IMR-90 (cell line): ENCODE measurements around the gene KRT8. TPM values are rescaled to one million over a fixed set of nuclear protein-coding genes. Genes with fewer than 3 reads are reported as not detected.

ENCODE experiments used
- ATAC-seq: fragments of 200-7000 bp; cut with Tn5 transposase; 2 replicates; pipeline ENCODE4 v1.9.1; 2020; ENCODE audit warnings: low read depth, mild to moderate bottlenecking, moderate library complexity
- BruUV-seq: library from RNA; stranded (reverse); fragments of 400-500 nt; replicated peaks from 2 replicates; lab custom pipeline; 2021; lab: Mats Ljungman, UMichigan
- CTCF ChIA-PET: fragments of 300-600 bp; formaldehyde crosslinking; extraction: SDS; loops from one replicate; lab custom pipeline; 2021; ENCODE audit warnings: antibody characterized with exemption; lab: Yijun Ruan, JAX
- POLR2A ChIA-PET: fragments of 300-600 bp; sonication (Branson Sonifier 250); formaldehyde crosslinking; loops from one replicate; lab custom pipeline; 2022; ENCODE audit warnings: antibody characterized with exemption; ENCODE audit not compliant: unreplicated experiment; lab: Charles Lee
- DNase-seq: peaks from one replicate; pipeline ENCODE4 v3.0.0; 2013
- H2AFZ ChIP-seq: replicated peaks from 2 replicates; pipeline ENCODE3; 2013; ENCODE audit warnings: low read length, mild to moderate bottlenecking; ENCODE audit not compliant: poor library complexity
- H2AK5ac ChIP-seq: 2 replicates; pipeline ENCODE4 v1.6.1; 2013; ENCODE audit warnings: low read depth, low read length, inconsistent platforms
- H2AK9ac ChIP-seq: replicated peaks from 2 replicates; pipeline ENCODE3; 2013; ENCODE audit warnings: mild to moderate bottlenecking, low read depth, low read length, moderate library complexity; ENCODE audit not compliant: poor library complexity
- H2BK120ac ChIP-seq: 2 replicates; pipeline ENCODE4 v1.6.1; 2013; ENCODE audit warnings: low read depth, low read length, inconsistent platforms
- H2BK15ac ChIP-seq: 3 replicates; pipeline ENCODE4 v1.6.1; 2013; ENCODE audit warnings: low read depth, low read length, inconsistent platforms
- H2BK20ac ChIP-seq: 2 replicates; pipeline ENCODE4 v1.6.1; 2013; ENCODE audit warnings: low read depth, mild to moderate bottlenecking, inconsistent platforms, low read length, moderate library complexity
- H2BK5ac ChIP-seq: 2 replicates; pipeline ENCODE4 v1.6.1; 2013; ENCODE audit warnings: mild to moderate bottlenecking, low read depth, low read length, inconsistent platforms; ENCODE audit not compliant: poor library complexity, severe bottlenecking
- H3K14ac ChIP-seq: replicated peaks from 2 replicates; pipeline ENCODE4 v1.6.1; 2013; ENCODE audit warnings: low read depth, low read length, inconsistent platforms
- H3K18ac ChIP-seq: 2 replicates; pipeline ENCODE4 v1.6.1; 2013; ENCODE audit warnings: low read depth, low read length, control low read depth
- H3K23ac ChIP-seq: 2 replicates; pipeline ENCODE4 v1.6.1; 2013; ENCODE audit warnings: low read depth, low read length, inconsistent platforms
- H3K27ac ChIP-seq: 2 replicates; pipeline ENCODE4 v1.5.1; 2013; ENCODE audit warnings: mild to moderate bottlenecking, control low read depth, low read length; ENCODE audit not compliant: insufficient read depth
- H3K27me3 ChIP-seq: 2 replicates; pipeline ENCODE4 v1.6.1; 2013; ENCODE audit warnings: low read length; ENCODE audit not compliant: control insufficient read depth, insufficient read depth
- H3K36me3 ChIP-seq: 2 replicates; pipeline ENCODE4 v1.6.1; 2013; ENCODE audit warnings: low read length, mixed read lengths; ENCODE audit not compliant: control insufficient read depth, insufficient read depth
- H3K4ac ChIP-seq: 2 replicates; pipeline ENCODE4 v1.6.1; 2013; ENCODE audit warnings: low read depth, low read length, inconsistent platforms
- H3K4me1 ChIP-seq: 2 replicates; pipeline ENCODE4 v1.6.1; 2013; ENCODE audit warnings: low read length, mixed read lengths; ENCODE audit not compliant: control insufficient read depth, insufficient read depth
- H3K4me2 ChIP-seq: 2 replicates; pipeline ENCODE4 v1.6.1; 2013; ENCODE audit warnings: low read depth, mild to moderate bottlenecking, control low read depth, low read length, moderate library complexity
- H3K4me3 ChIP-seq: 2 replicates; pipeline ENCODE4 v1.5.1; 2013; ENCODE audit warnings: low read depth, mild to moderate bottlenecking, control low read depth, low read length, moderate library complexity; ENCODE audit not compliant: insufficient read depth
- H3K56ac ChIP-seq: 2 replicates; pipeline ENCODE4 v1.6.1; 2013; ENCODE audit warnings: low read length, inconsistent platforms; ENCODE audit not compliant: insufficient read depth; ENCODE audit errors: extremely low read depth
- H3K79me1 ChIP-seq, 2 experiments: 2 replicates each; pipeline ENCODE4 v1.6.1; 2013; ENCODE audit warnings: low read length in 2 of 2, inconsistent platforms in 1 of 2, low read depth in 1 of 2
- H3K9ac ChIP-seq: 2 replicates; pipeline ENCODE4 v1.6.1; 2013; ENCODE audit warnings: low read depth, low read length, control low read depth
- H3K9me1 ChIP-seq: 2 replicates; pipeline ENCODE4 v1.6.1; 2013; ENCODE audit warnings: low read length, inconsistent platforms; ENCODE audit not compliant: insufficient read depth
- H3K9me3 ChIP-seq: 2 replicates; pipeline ENCODE4 v1.6.1; 2013; ENCODE audit warnings: low read length; ENCODE audit not compliant: control insufficient read depth, insufficient read depth
- H4K20me1 ChIP-seq: 2 replicates; pipeline ENCODE4 v1.6.1; 2013; ENCODE audit warnings: low read length, inconsistent platforms; ENCODE audit not compliant: insufficient read depth
- H4K5ac ChIP-seq: 2 replicates; pipeline ENCODE4 v1.6.1; 2013; ENCODE audit warnings: mild to moderate bottlenecking, low read depth, low read length, control low read depth
- H4K8ac ChIP-seq, 2 experiments: 2 replicates each; pipeline ENCODE4 v1.6.1; 2013; ENCODE audit warnings: low read depth in 2 of 2, low read length in 2 of 2, control low read depth in 1 of 2, inconsistent platforms in 1 of 2
- H4K91ac ChIP-seq: 2 replicates; pipeline ENCODE4 v1.6.1; 2013; ENCODE audit warnings: low read depth, low read length, inconsistent platforms; ENCODE audit not compliant: insufficient read depth
- BHLHE40 ChIP-seq: fragments of 150-350 bp; IDR thresholded peaks from 2 replicates; pipeline ENCODE4 v1.6.1; 2016; ENCODE audit warnings: mild to moderate bottlenecking, low read depth, low read length
- CEBPB ChIP-seq: IDR thresholded peaks from 2 replicates; pipeline ENCODE4 v1.6.1; 2012; ENCODE audit warnings: low read depth, low read length, improper control_type of control experiment
- CHD1 ChIP-seq: IDR thresholded peaks from 2 replicates; pipeline ENCODE4 v1.6.1; 2012; ENCODE audit warnings: low read depth, low read length, improper control_type of control experiment
- FOS ChIP-seq: fragments of 150-350 bp; IDR thresholded peaks from 2 replicates; pipeline ENCODE4 v1.6.1; 2016; ENCODE audit warnings: low read depth, low read length
- MAFK ChIP-seq: IDR thresholded peaks from 2 replicates; pipeline ENCODE4 v1.6.1; 2012; ENCODE audit warnings: low read depth, low read length, improper control_type of control experiment
- MAZ ChIP-seq: IDR thresholded peaks from 2 replicates; pipeline ENCODE4 v1.6.1; 2012; ENCODE audit warnings: low read depth, mild to moderate bottlenecking, low read length, improper control_type of control experiment, moderate library complexity, borderline replicate concordance
- MXI1 ChIP-seq: IDR thresholded peaks from 2 replicates; pipeline ENCODE4 v1.6.1; 2012; ENCODE audit warnings: low read depth, mild to moderate bottlenecking, low read length, moderate library complexity, borderline replicate concordance
- NFE2L2 ChIP-seq: fragments of 150-350 bp; IDR thresholded peaks from 2 replicates; pipeline ENCODE4 v1.6.1; 2016; ENCODE audit warnings: low read depth, mild to moderate bottlenecking, low read length
- POLR2A ChIP-seq: IDR thresholded peaks from 2 replicates; pipeline ENCODE4 v1.6.1; 2012; ENCODE audit warnings: mild to moderate bottlenecking, low read depth, low read length
- RAD21 ChIP-seq: IDR thresholded peaks from 2 replicates; pipeline ENCODE4 v1.6.1; 2012; ENCODE audit warnings: low read length, improper control_type of control experiment
- RCOR1 ChIP-seq: IDR thresholded peaks from 2 replicates; pipeline ENCODE4 v1.6.1; 2012; ENCODE audit warnings: mild to moderate bottlenecking, low read length, improper control_type of control experiment; ENCODE audit not compliant: insufficient replicate concordance
- RFX5 ChIP-seq: IDR thresholded peaks from 2 replicates; pipeline ENCODE4 v1.8.0; 2012; ENCODE audit warnings: low read depth, mild to moderate bottlenecking, low read length, moderate library complexity
- SMC3 ChIP-seq: fragments of 150-350 bp; IDR thresholded peaks from 2 replicates; pipeline ENCODE4 v1.6.1; 2016; ENCODE audit warnings: low read depth, mild to moderate bottlenecking, antibody characterized with exemption, low read length, moderate library complexity
- WGBS, 2 experiments: methylation state at CpG; one replicate each; pipeline versions ENCODE4 v1.1.5 to v1.1.7; 2013; ENCODE audit warnings: missing lambda C conversion rate in 2 of 2; ENCODE audit not compliant: insufficient read length in 1 of 2; ENCODE audit errors: extremely low coverage in 2 of 2; 5-methylcytosine and 5-hydroxymethylcytosine counted together
- dilution Hi-C: fragments of 300-500 bp; cut with HindIII; formaldehyde crosslinking; loops from one replicate; pipeline ENCODE4 v1.14.3; 2018; ENCODE audit warnings: low sequenced_read_pairs; ENCODE audit not compliant: unreplicated experiment
- in situ Hi-C: fragments of 300-500 bp; cut with MboI; formaldehyde crosslinking; loops from 3 replicates; pipeline ENCODE4 v1.14.3; 2019; ENCODE audit warnings: low sequenced_read_pairs, inconsistent platforms, mixed read lengths
- intact Hi-C: fragments of 100-400 bp; cut with micrococcal nuclease; formaldehyde crosslinking; loops from 2 replicates; pipeline ENCODE4 v1.10.0; 2022
- polyA plus RNA-seq, 3 experiments: library from polyadenylated mRNA; depleted of rRNA; stranded (reverse); fragments of >200 nt; gene quantifications; 2 replicates each; pipeline ENCODE4 v1.2.3, GENCODE V29; 2012; ENCODE audit warnings: low replicate concordance in 1 of 3
- total RNA-seq: library from RNA; depleted of rRNA; stranded (reverse); fragments of >200 nt; gene quantifications from 2 replicates; pipeline ENCODE4 v1.2.3, GENCODE V29; 2012
- TF ChIP-seq, protein P1 (sequence below): conservative IDR thresholded peaks from 2 replicates; pipeline ENCODE4 v1.5.1; 2012; ENCODE audit warnings: mild to moderate bottlenecking, low read depth, low read length, improper control_type of control experiment
- TF ChIP-seq, protein P2 (sequence below): fragments of 150-350 bp; IDR thresholded peaks from 2 replicates; pipeline ENCODE4 v1.6.1; 2017; ENCODE audit warnings: mild to moderate bottlenecking, antibody characterized with exemption, low read length, low read depth
- TF ChIP-seq, protein P3 (sequence below): fragments of 150-350 bp; IDR thresholded peaks from 2 replicates; pipeline ENCODE4 v1.6.1; 2016; ENCODE audit warnings: low read depth, mild to moderate bottlenecking, low read length, moderate library complexity, borderline replicate concordance

KRT8 gene
- total and polyA plus RNA-seq, 2 of the 4 experiments (the other 2 are of a cell fraction): 10.9 to 39.3 TPM

DNA sequence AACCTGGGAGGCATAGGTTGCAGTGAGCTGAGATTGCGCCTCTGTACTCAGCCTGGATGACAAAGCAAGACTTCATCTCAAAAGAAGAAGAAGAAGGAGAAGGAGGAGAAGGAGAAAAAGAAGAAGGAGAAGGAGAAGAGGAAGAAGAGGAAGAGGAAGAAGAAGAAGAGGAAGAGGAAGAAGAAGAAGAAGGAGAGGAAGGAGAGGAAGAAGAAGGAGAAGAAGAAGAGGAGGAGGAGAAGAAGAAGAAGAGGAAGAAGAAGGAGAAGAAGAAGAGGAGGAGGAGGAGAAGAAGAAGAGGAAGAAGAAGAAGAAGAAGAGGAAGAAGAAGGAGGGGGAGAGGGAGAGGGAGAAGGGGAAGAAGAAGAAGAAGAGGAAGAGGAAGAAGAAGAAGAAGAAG lies 12.9 kb upstream of the KRT8 start:
- intact Hi-C loops (no loop called here), dilution Hi-C loops (no loop called here), in situ Hi-C loops (no loop called here)
- H3K36me3 ChIP-seq: no peaks in the 10 kb centered on the region
- H3K9me1 ChIP-seq: peaks cover 3% of the 10 kb centered on the region; the same call in 1 of the 2 replicates
- no peaks in the 10 kb centered on the region; the same call in 1 of the 2 replicates for H3K27me3 ChIP-seq
- POLR2A ChIA-PET: no interaction called here
- H2BK15ac ChIP-seq: no peak overlapping the region
- TF ChIP-seq RAD21 (no peak), MAFK (no peak), SMC3 (no peak), NFE2L2 (no peak), BHLHE40 (no peak), POLR2A (no peak), MXI1 (no peak), RFX5 (no peak), CEBPB (no peak), CHD1 (no peak), RCOR1 (no peak), MAZ (no peak), FOS (no peak)
- TF ChIP-seq, protein P1, sequence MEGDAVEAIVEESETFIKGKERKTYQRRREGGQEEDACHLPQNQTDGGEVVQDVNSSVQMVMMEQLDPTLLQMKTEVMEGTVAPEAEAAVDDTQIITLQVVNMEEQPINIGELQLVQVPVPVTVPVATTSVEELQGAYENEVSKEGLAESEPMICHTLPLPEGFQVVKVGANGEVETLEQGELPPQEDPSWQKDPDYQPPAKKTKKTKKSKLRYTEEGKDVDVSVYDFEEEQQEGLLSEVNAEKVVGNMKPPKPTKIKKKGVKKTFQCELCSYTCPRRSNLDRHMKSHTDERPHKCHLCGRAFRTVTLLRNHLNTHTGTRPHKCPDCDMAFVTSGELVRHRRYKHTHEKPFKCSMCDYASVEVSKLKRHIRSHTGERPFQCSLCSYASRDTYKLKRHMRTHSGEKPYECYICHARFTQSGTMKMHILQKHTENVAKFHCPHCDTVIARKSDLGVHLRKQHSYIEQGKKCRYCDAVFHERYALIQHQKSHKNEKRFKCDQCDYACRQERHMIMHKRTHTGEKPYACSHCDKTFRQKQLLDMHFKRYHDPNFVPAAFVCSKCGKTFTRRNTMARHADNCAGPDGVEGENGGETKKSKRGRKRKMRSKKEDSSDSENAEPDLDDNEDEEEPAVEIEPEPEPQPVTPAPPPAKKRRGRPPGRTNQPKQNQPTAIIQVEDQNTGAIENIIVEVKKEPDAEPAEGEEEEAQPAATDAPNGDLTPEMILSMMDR: no peak
- TF ChIP-seq, protein P2, sequence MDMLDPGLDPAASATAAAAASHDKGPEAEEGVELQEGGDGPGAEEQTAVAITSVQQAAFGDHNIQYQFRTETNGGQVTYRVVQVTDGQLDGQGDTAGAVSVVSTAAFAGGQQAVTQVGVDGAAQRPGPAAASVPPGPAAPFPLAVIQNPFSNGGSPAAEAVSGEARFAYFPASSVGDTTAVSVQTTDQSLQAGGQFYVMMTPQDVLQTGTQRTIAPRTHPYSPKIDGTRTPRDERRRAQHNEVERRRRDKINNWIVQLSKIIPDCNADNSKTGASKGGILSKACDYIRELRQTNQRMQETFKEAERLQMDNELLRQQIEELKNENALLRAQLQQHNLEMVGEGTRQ: no peak
- TF ChIP-seq, protein P3, sequence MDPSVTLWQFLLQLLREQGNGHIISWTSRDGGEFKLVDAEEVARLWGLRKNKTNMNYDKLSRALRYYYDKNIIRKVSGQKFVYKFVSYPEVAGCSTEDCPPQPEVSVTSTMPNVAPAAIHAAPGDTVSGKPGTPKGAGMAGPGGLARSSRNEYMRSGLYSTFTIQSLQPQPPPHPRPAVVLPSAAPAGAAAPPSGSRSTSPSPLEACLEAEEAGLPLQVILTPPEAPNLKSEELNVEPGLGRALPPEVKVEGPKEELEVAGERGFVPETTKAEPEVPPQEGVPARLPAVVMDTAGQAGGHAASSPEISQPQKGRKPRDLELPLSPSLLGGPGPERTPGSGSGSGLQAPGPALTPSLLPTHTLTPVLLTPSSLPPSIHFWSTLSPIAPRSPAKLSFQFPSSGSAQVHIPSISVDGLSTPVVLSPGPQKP: no peak
- no peak overlapping the region for H2AK5ac ChIP-seq
- no peak for DNase-seq
- H3K23ac ChIP-seq: no peak overlapping the region
- H4K91ac ChIP-seq: no peak overlapping the region
- no peaks in the 10 kb centered on the region for H4K20me1 ChIP-seq
- no peaks in the 10 kb centered on the region; a peak in 1 of 4 replicates for H3K79me1 ChIP-seq
- H2BK5ac ChIP-seq: no peak overlapping the region
- H3K56ac ChIP-seq: no peak overlapping the region
- CTCF ChIA-PET: no interaction called here
- no peak for ATAC-seq
- H3K18ac ChIP-seq: no peak overlapping the region
- BruUV-seq: no TSS peak
- no peak overlapping the region for H2BK120ac ChIP-seq
- WGBS, 2 experiments: 100% methylated on average over 1 of the region's 1 CpG; no CpG with 5 or more reads in 1 of the 2 experiments
- H4K5ac ChIP-seq: no peak overlapping the region
- no peak overlapping the region for H3K9ac ChIP-seq
- H3K9me3 ChIP-seq: no peaks in the 10 kb centered on the region
- H2BK20ac ChIP-seq: no peak overlapping the region
- H3K4me2 ChIP-seq: no peak overlapping the region
- H3K4ac ChIP-seq: no peak overlapping the region
- no peak overlapping the region for H4K8ac ChIP-seq
- H2AK9ac ChIP-seq: no peak overlapping the region
- H2AFZ ChIP-seq: no peak overlapping the region
- peaks cover 7% of the 10 kb centered on the region for H3K4me1 ChIP-seq
- no peak overlapping the region for H3K4me3 ChIP-seq
- no peak overlapping the region for H3K27ac ChIP-seq
- H3K14ac ChIP-seq: no peak overlapping the region
